HG02571 (cell line): Measurements from ENCODE around the gene SIRT2.

Experiments
- ATAC-seq: cut with Tn5 transposase; IDR thresholded peaks from one replicate; pipeline ENCODE4 v1.9.1; 2021; ENCODE audit warnings: mild to moderate bottlenecking, moderate library complexity; ENCODE audit not compliant: unreplicated experiment

The SIRT2 gene

GRCh38 chr19:38920602-38921419, 21.4 kb upstream of the SIRT2 start:
- ATAC-seq = no peak

GRCh38 chr19:38919837-38920601, 20.6 kb upstream of the SIRT2 start:
- ATAC-seq = no peak

GRCh38 chr19:38918526-38918925, 19.1 kb upstream of the SIRT2 start:
- ATAC-seq = no peak

- ATAC-seq = no peak
Measured at GRCh38 chr19:38917921-38918491, 18.6 kb upstream of the SIRT2 start.

GRCh38 chr19:38917516-38917915, 18.1 kb upstream of the SIRT2 start:
- ATAC-seq = no peak

- ATAC-seq = no peak
Measured at GRCh38 chr19:38915329-38916321, 16.2 kb upstream of the SIRT2 start.

- no peak for ATAC-seq
Measured at GRCh38 chr19:38913958-38914357, 14.5 kb upstream of the SIRT2 start.

GRCh38 chr19:38912600-38913514, 13.4 kb upstream of the SIRT2 start:
- ATAC-seq = no peak

GRCh38 chr19:38911388-38912001, 12.1 kb upstream of the SIRT2 start:
- ATAC-seq = no peak

GRCh38 chr19:38910488-38910887, 11.1 kb upstream of the SIRT2 start:
- no peak for ATAC-seq

GRCh38 chr19:38908911-38909310, 9.5 kb upstream of the SIRT2 start:
- no peak for ATAC-seq

GRCh38 chr19:38907670-38908069, 8.3 kb upstream of the SIRT2 start:
- no peak for ATAC-seq

GRCh38 chr19:38907227-38907626, 7.8 kb upstream of the SIRT2 start:
- no peak for ATAC-seq

- no peak for ATAC-seq
Measured at GRCh38 chr19:38905620-38906019, 6.2 kb upstream of the SIRT2 start.

- ATAC-seq = no peak
Measured at GRCh38 chr19:38904581-38905539, 5.4 kb upstream of the SIRT2 start.

GRCh38 chr19:38901683-38902082, 2.3 kb upstream of the SIRT2 start:
- ATAC-seq = no peak

- ATAC-seq = no peak
Measured at GRCh38 chr19:38900743-38901190, 1.3 kb upstream of the SIRT2 start.

GRCh38 chr19:38900202-38900629, 798 bp upstream of the SIRT2 start:
- ATAC-seq = no peak
